AML-193 (cell line): ENCODE measurements around the gene TSSC4.

Experiments
- DNase-seq, 2 experiments: peaks; one replicate each; lab custom pipeline; 2025; lab: John Stamatoyannopoulos, UW

Gene TSSC4

DNA sequence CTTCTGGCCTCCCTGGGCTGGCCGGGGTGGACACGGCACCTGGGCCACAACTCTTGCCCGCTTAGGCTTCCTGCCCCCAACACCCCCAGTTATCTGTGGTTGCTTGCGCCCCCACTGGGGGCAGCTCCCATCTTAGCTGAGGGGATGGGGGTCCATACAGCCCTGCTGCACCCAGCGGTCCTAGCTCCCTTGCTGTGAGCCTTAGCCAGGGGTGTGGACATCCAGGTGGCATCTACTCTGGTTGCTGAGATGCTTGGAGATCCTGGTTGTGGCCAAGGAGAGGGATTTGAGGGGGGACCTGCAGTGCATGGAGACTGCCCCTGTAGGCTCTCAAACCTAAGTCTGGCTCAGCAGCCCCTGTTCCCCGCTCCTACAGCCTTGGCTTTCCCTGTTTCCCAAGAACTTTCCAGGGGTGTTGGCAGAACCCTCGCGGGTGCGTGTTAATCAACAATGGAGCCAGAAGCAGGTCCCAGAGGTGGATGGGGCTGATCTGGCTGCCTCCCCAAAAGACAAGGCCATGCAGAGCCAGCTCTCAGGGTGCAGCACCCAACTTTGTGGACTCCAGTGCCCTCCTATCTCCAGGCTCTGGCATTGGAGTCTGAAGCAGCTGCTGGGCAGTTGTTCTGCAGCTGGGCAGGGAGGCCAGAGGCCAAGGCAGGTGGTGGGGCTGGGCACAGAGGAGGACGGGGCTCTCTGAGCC, 47.6 kb downstream of the TSSC4 start:
- no peak for DNase-seq

GRCh38 chr11:2448661-2449547, 48.4 kb downstream of the TSSC4 start:
- DNase-seq, result no peak

- DNase-seq, result no peak
These were observed 49.2 kb downstream of the TSSC4 start for GRCh38 chr11:2449548-2450320.

DNA sequence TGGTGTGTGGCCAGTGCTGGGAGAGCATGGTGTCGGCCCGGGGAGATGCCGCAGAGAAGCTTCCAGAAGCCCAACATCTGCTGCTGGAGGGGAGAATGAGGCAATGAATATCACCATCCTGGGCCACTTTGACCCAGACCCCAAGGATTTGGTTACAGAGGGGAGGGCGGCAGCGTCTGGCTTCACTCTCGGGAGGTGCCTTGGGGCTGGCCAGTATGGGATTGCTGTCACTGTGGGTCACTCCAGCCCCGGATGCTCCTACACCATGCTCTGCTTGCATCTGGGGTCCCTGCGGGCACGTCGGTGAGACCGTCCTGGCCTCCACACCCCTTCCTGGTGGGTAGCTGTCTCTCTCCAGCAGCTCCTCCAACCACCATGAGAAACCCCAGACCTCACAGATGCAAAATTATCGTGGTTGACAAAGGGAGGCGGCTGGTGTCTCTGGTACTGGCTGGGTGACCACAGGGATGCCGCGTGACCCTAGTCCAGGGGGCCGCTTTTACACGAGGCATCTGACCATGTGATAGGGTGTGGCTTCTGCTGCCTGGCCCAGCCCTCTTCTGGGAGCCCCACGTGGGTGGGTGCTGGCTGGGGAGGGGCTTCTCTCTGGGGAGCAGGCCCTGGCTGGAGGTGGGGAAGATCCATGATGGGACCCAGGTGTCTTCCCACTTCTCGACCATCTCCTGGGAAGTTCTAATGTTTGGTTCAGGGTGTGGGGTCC, 49.9 kb downstream of the TSSC4 start:
- DNase-seq, result no peak

GRCh38 chr11:2451336-2451735, 50.8 kb downstream of the TSSC4 start:
- no peak for DNase-seq

GRCh38 chr11:2451916-2452315, 51.4 kb downstream of the TSSC4 start:
- no peak for DNase-seq

DNA sequence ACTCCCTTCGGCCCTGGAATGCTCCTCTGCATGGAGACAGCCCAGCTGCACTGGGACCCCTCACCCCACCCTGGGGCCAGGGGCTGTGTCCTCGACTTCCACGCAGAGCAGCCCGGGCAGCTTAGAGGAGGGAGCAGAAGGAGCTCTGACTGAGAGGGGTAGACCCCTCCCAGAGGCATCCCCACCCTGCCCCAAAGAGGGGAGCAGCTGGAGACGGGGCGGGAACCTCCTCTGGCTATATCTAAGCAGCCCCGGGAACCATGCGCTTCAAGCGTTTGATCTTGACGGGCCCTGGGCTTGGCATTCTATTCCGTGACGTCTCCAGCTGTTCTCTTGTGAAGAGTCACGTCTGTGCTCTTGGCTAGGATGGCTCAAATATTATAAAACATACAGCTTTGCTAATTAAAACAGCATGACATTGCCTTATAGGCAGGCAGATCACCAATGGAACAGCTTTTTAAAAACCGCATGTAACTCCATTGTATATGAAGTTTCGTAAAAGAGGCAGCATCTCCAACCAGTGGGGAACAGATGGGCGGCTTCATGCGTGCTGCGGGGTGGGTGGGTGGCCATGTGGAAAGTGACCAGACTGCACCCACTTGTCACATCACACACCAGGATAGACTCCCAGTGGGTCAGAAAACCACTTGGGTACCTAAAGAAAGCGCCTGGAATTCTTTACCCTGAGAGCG, 51.9 kb downstream of the TSSC4 start:
- DNase-seq, result no peak

DNA sequence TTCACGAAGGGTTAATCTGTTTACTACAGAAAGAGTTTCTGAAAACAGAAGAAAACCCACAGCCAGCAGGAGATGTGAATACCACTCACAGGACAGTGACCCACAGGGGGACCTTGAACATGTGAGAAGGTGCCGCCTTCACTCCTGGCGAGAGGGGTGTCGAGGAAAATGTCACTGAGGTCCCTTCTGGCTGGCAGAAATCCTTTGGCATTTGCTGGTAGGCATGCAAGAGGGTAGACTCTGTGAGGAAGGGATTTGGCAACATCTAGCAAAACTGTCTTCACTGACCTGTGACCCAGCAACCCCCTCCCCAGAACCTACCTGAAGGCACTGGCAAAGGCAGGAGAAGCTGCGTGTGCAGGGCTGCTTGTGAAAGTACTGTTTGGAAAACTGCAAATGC, 52.9 kb downstream of the TSSC4 start:
- no peak for DNase-seq
